Mucosa of rectum (tissue), 2 donors: ENCODE data around the gene ELOVL6.
"Not testable (repeated sequence)": the region's sequence is repeated elsewhere in the genome, so short reads cannot be mapped to it uniquely, and the experiment has no call there.

Experiments used
- H3K27ac ChIP-seq, 2 donors: one replicate each; pipeline ENCODE4 v1.7.0; 2013; ENCODE audit warnings: inconsistent platforms in 2 of 2, low read depth in 2 of 2, low read length in 2 of 2
- H3K27me3 ChIP-seq, 2 donors: one replicate each; pipeline ENCODE4 v1.7.0; 2013; ENCODE audit warnings: low read length in 2 of 2; ENCODE audit not compliant: control insufficient read depth in 2 of 2, insufficient read depth in 2 of 2
- H3K36me3 ChIP-seq, 2 donors: one replicate each; pipeline ENCODE4 v1.7.0; 2013; ENCODE audit warnings: low read length in 2 of 2; ENCODE audit not compliant: control insufficient read depth in 2 of 2, insufficient read depth in 2 of 2
- H3K4me1 ChIP-seq, 2 donors: one replicate each; pipeline ENCODE4 v1.7.0; 2013; ENCODE audit warnings: low read length in 2 of 2, mild to moderate bottlenecking in 1 of 2; ENCODE audit not compliant: control insufficient read depth in 2 of 2, insufficient read depth in 2 of 2
- H3K4me3 ChIP-seq, 2 donors: one replicate each; pipeline ENCODE4 v1.7.0; 2013; ENCODE audit warnings: low read length in 2 of 2
- H3K9ac ChIP-seq, 2 donors: one replicate each; pipeline ENCODE4 v1.7.0; 2013; ENCODE audit warnings: low read length in 2 of 2, low read depth in 1 of 2, mild to moderate bottlenecking in 1 of 2
- H3K9me3 ChIP-seq, 2 donors: one replicate each; pipeline ENCODE4 v1.7.0; 2013; ENCODE audit warnings: low read length in 2 of 2; ENCODE audit not compliant: control insufficient read depth in 2 of 2
- donor health status: healthy.
- donor health status: Normal muscosa, but diverticular disease.

Gene ELOVL6

DNA sequence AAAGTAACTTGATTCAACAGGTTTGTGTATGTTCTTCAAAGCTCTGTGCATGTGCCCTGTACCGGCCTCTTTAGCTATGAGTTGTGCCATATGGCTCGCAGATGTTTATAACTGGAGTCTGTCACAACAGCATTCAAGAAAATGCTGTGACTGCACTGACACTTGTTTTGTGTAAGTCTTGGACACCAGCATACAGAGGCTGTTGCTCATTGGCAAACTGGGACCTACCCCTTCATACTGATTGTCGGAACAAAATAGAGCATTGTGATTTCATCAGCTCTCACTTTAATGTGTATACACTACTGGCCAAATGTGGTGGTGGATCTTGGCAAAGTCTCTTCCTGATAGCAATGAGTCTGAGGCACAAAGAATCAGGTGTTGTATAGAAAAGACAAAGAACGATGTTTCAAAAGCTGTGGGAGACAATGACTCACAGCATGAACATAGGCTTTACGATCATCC lies 151.8 kb downstream of the ELOVL6 start:
- Histone ChIP-seq H3K36me3 (peaks cover 2 to 4% of the 10 kb centered on the region in 2 donors), H3K4me1 (no peaks in the 10 kb centered on the region), H3K9ac (no peak overlapping the region), H3K27ac (no peak overlapping the region), H3K27me3 (no peaks in the 10 kb centered on the region), H3K9me3 (no peaks in the 10 kb centered on the region), H3K4me3 (no peak overlapping the region)

- Histone ChIP-seq H3K4me1 (no peaks in the 10 kb centered on the region), H3K27ac (no peak overlapping the region), H3K9ac (no peak overlapping the region), H3K27me3 (no peaks in the 10 kb centered on the region), H3K9me3 (no peaks in the 10 kb centered on the region), H3K36me3 (no peaks in the 10 kb centered on the region), H3K4me3 (no peak overlapping the region)
Measured at GRCh38 chr4:110042545-110043517, 155.6 kb downstream of the ELOVL6 start.

DNA sequence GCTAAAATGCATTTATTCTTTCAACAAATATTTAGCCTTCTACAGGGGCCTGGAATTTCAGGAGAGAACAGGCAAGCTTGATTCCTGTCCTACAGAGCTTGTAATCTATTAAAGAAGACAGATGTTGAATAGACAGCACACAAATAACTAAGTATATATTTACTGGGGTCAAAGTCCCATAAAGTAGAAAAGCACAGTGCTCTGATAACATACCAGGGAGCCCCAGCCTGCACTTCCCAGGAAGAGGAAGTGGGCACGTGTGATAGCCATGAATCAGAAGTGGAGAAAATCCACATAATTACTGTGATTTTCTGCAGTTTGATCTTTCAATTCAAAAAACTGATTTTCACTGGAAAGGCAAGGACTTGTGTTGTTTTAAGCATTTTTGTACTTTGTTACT lies 156.7 kb downstream of the ELOVL6 start:
- no peak overlapping the region for H3K4me3 ChIP-seq
- no peak overlapping the region for H3K9ac ChIP-seq
- H3K9me3 ChIP-seq = no peaks in the 10 kb centered on the region
- no peaks in the 10 kb centered on the region for H3K36me3 ChIP-seq
- no peaks in the 10 kb centered on the region for H3K4me1 ChIP-seq
- no peaks in the 10 kb centered on the region for H3K27me3 ChIP-seq
- no peak overlapping the region for H3K27ac ChIP-seq

DNA sequence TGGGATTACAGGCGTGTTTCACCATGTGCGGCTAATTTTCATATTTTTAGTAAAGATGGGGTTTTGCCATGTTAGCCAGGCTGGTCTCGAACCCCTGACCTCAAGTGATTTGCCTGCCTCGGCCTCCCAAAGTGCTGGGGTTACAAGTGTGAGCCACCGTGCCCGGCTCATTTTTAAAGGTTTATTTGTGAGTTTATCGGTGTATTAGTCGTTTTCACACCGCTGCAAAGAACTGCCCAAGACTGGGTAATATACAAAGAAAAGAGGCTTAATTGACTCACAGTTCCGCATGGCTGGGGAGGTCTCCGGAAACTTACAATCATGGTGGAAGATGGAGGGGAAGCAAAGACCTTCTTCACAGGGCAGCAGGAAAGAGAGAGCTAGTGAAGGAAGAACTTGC lies 159.3 kb downstream of the ELOVL6 start:
- not testable (repeated sequence) for H3K9ac ChIP-seq, H3K27ac ChIP-seq, H3K9me3 ChIP-seq, H3K36me3 ChIP-seq, H3K4me3 ChIP-seq, H3K27me3 ChIP-seq, H3K4me1 ChIP-seq

DNA sequence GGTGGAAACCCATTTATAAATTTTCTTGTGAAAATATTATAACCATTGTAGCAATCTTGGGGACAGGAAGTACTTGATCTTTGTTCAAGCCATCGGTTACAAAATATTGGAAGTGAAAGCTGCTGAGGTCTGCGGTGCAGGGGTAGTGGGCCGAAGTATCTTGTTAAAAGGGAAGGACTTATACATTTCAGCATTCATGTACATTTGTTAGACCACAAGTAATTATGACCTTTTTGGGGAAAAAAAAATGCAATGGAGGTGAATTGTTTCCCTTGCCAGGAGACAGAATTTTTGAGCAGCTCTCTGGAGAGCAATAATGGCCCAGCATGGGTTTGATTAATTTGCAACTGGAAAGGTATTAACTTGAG lies 164.4 kb downstream of the ELOVL6 start:
- Histone ChIP-seq H3K27me3 (no peaks in the 10 kb centered on the region), H3K9ac (no peak overlapping the region), H3K4me1 (no peaks in the 10 kb centered on the region), H3K4me3 (no peak overlapping the region), H3K36me3 (no peaks in the 10 kb centered on the region), H3K9me3 (no peaks in the 10 kb centered on the region), H3K27ac (no peak overlapping the region)

GRCh38 chr4:110033355-110034025 lies 164.9 kb downstream of the ELOVL6 start:
- H3K36me3 ChIP-seq = no peaks in the 10 kb centered on the region
- no peak overlapping the region for H3K4me3 ChIP-seq
- H3K9me3 ChIP-seq = no peaks in the 10 kb centered on the region
- H3K27me3 ChIP-seq = no peaks in the 10 kb centered on the region
- no peak overlapping the region for H3K9ac ChIP-seq
- H3K4me1 ChIP-seq = no peaks in the 10 kb centered on the region
- H3K27ac ChIP-seq = no peak overlapping the region

GRCh38 chr4:110032603-110033002 lies 165.8 kb downstream of the ELOVL6 start:
- no peaks in the 10 kb centered on the region for H3K36me3 ChIP-seq
- H3K27ac ChIP-seq = no peak overlapping the region
- H3K27me3 ChIP-seq = no peaks in the 10 kb centered on the region
- no peaks in the 10 kb centered on the region for H3K4me1 ChIP-seq
- H3K4me3 ChIP-seq = no peak overlapping the region
- H3K9me3 ChIP-seq = no peaks in the 10 kb centered on the region
- H3K9ac ChIP-seq = no peak overlapping the region

DNA sequence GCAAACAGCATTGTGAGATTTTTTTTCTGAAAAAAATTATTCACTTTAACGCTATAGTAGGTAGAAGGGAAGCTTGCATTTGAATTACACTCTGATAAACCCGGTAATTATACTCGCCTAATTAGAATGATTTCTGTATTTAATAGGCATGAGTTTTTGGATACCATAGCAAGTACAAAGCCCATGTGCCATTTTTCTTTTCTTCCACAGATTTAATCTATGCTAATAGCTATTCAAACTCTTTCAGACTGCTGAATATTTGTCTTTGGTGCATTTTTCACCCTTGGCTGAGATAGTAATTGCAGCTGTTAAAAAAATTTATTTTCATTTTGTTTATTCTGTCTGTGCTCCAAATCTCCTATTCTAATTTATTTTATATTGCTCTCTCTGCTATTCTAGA lies 172.7 kb downstream of the ELOVL6 start:
- Histone ChIP-seq H3K27ac (no peak overlapping the region), H3K9me3 (no peaks in the 10 kb centered on the region), H3K4me3 (no peak overlapping the region), H3K36me3 (no peaks in the 10 kb centered on the region), H3K9ac (no peak overlapping the region), H3K27me3 (no peaks in the 10 kb centered on the region), H3K4me1 (no peaks in the 10 kb centered on the region)

DNA sequence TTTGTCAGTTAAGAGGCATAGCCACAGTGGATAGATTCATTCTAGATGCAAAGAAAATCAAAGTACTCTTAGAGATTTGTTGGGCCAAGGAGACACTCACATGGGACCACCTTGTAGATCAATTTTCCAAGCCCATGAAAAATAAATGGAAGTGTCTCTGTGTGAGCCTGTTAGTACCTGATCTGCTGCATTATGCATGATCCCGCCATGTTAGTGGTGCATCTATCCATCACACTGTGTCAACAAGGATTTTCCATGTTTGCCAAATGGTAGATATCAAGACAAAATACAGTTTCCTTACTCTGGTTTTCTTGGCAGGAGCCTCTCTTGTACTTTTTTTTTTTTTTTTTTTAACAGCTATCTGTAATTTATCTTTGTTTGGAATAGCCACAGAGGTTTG lies 173.4 kb downstream of the ELOVL6 start:
- no peaks in the 10 kb centered on the region for H3K4me1 ChIP-seq
- no peaks in the 10 kb centered on the region for H3K27me3 ChIP-seq
- H3K36me3 ChIP-seq = no peaks in the 10 kb centered on the region
- H3K4me3 ChIP-seq = no peak overlapping the region
- no peaks in the 10 kb centered on the region for H3K9me3 ChIP-seq
- H3K27ac ChIP-seq = no peak overlapping the region
- H3K9ac ChIP-seq = no peak overlapping the region

- Histone ChIP-seq H3K4me3 (no peak overlapping the region), H3K27ac (no peak overlapping the region), H3K36me3 (no peaks in the 10 kb centered on the region), H3K27me3 (no peaks in the 10 kb centered on the region), H3K9me3 (no peaks in the 10 kb centered on the region), H3K4me1 (no peaks in the 10 kb centered on the region), H3K9ac (no peak overlapping the region)
Measured at GRCh38 chr4:110022457-110022856, 176.0 kb downstream of the ELOVL6 start.
